ENCODE data around the gene ASB5. TPM values are rescaled to one million over a fixed set of nuclear protein-coding genes. Genes with fewer than 3 reads are reported as not detected.

The ASB5 gene
- total RNA-seq, 1 experiment from 2014 or later, result not detected

DNA sequence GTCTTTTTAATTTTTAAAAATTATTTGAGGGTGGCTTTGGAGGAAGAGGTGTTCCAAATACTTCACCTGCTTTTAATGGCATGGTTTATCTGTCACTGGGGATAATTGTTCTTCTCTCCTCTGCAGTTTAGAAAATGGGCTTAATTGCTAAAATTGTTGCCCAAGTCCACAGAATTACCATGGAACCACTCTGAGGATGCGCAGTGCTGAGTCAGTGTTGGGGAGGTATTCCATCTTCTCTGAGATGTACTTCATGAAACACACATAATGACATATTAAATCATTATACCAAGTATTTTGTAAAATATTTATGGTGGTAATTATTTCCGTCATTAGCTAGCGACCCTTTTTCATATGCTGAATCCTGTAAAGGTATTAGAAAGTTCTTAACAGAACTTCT, 8.0 kb downstream of the ASB5 start (continued):
- TF ChIP-seq POLR2A (IDR thresholded peaks at IDR 0.05; ENCODE audit: borderline replicate concordance, extremely low read depth, insufficient read depth, insufficient read length), result no peak
- no peak for TF ChIP-seq ELF1 (IDR thresholded peaks at IDR 0.05; ENCODE audit: borderline replicate concordance, low read depth)
- no peak for TF ChIP-seq EGR1 (IDR thresholded peaks at IDR 0.05; ENCODE audit: low read depth)
- TF ChIP-seq, protein P1, sequence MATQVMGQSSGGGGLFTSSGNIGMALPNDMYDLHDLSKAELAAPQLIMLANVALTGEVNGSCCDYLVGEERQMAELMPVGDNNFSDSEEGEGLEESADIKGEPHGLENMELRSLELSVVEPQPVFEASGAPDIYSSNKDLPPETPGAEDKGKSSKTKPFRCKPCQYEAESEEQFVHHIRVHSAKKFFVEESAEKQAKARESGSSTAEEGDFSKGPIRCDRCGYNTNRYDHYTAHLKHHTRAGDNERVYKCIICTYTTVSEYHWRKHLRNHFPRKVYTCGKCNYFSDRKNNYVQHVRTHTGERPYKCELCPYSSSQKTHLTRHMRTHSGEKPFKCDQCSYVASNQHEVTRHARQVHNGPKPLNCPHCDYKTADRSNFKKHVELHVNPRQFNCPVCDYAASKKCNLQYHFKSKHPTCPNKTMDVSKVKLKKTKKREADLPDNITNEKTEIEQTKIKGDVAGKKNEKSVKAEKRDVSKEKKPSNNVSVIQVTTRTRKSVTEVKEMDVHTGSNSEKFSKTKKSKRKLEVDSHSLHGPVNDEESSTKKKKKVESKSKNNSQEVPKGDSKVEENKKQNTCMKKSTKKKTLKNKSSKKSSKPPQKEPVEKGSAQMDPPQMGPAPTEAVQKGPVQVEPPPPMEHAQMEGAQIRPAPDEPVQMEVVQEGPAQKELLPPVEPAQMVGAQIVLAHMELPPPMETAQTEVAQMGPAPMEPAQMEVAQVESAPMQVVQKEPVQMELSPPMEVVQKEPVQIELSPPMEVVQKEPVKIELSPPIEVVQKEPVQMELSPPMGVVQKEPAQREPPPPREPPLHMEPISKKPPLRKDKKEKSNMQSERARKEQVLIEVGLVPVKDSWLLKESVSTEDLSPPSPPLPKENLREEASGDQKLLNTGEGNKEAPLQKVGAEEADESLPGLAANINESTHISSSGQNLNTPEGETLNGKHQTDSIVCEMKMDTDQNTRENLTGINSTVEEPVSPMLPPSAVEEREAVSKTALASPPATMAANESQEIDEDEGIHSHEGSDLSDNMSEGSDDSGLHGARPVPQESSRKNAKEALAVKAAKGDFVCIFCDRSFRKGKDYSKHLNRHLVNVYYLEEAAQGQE (IDR thresholded peaks at IDR 0.05; ENCODE audit: low read depth), result no peak

DNA sequence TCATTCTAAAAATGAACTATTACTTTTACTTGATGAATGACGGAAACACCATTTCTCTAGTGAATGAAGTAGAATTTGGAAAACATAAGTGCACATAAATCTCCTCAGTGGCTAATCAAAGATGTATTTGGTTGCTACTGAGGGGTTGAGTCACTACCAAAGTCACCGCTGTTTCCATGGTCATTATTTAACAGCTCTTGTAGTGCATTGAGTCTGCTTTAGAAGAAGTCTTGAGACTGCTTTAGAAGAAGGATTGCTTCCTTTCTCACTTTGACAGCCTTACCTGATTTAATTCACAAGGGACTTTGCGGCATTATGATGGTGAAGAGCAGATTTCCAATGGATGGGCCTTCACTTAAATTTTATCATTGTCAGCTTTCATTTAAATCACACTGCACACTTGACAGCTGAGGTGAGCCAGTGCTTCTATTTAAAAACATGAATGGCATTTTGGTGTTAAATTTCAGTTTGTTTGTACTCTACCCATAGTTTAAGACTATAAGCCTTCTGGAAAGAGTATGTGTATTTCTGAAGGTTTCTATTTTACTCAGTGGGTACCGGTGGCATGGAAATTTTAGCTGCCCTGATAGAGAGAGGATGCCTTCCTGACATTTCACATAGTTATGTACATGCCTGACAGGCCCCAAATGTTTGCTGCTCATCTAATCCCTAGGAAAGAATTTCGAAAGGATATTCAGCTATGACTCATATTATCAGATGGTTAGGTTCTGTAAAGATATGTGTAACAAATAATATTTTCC, 9.5 kb downstream of the ASB5 start:
- no TSS peak for BruUV-seq (replicated peaks)
- TF ChIP-seq CEBPB (IDR thresholded peaks at IDR 0.05; ENCODE audit: low read depth) (no peak), POLR2A (IDR thresholded peaks at IDR 0.05; ENCODE audit: borderline replicate concordance, extremely low read depth, insufficient read depth, insufficient read length) (no peak), TCF7L2 (IDR thresholded peaks at IDR 0.05; ENCODE audit: borderline replicate concordance, extremely low read depth, insufficient read depth, insufficient read length) (no peak), ELF1 (IDR thresholded peaks at IDR 0.05; ENCODE audit: borderline replicate concordance, low read depth) (no peak), SIN3A (IDR thresholded peaks at IDR 0.05; ENCODE audit: low read depth) (no peak), EZH2phosphoT487 (IDR thresholded peaks at IDR 0.05; ENCODE audit: borderline replicate concordance) (no peak), RAD21 (IDR thresholded peaks at IDR 0.05; ENCODE audit: low read depth) (no peak), EGR1 (IDR thresholded peaks at IDR 0.05; ENCODE audit: low read depth) (no peak), SP1 (IDR thresholded peaks at IDR 0.05; ENCODE audit: low read depth) (no peak), FOSL1 (IDR thresholded peaks at IDR 0.05; ENCODE audit: low read depth) (no peak), JUND (IDR thresholded peaks at IDR 0.05) (no peak)
- TF ChIP-seq, protein P2, sequence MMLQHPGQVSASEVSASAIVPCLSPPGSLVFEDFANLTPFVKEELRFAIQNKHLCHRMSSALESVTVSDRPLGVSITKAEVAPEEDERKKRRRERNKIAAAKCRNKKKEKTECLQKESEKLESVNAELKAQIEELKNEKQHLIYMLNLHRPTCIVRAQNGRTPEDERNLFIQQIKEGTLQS (IDR thresholded peaks at IDR 0.05), result no peak
- TF ChIP-seq, protein P3, sequence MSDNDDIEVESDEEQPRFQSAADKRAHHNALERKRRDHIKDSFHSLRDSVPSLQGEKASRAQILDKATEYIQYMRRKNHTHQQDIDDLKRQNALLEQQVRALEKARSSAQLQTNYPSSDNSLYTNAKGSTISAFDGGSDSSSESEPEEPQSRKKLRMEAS (IDR thresholded peaks at IDR 0.05), result no peak
- TF ChIP-seq, protein P4, sequence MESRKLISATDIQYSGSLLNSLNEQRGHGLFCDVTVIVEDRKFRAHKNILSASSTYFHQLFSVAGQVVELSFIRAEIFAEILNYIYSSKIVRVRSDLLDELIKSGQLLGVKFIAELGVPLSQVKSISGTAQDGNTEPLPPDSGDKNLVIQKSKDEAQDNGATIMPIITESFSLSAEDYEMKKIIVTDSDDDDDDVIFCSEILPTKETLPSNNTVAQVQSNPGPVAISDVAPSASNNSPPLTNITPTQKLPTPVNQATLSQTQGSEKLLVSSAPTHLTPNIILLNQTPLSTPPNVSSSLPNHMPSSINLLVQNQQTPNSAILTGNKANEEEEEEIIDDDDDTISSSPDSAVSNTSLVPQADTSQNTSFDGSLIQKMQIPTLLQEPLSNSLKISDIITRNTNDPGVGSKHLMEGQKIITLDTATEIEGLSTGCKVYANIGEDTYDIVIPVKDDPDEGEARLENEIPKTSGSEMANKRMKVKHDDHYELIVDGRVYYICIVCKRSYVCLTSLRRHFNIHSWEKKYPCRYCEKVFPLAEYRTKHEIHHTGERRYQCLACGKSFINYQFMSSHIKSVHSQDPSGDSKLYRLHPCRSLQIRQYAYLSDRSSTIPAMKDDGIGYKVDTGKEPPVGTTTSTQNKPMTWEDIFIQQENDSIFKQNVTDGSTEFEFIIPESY (IDR thresholded peaks at IDR 0.05; ENCODE audit: extremely low read depth, insufficient replicate concordance, low read length), result no peak

More for the DNA sequence above, 9.5 kb downstream of the ASB5 start:
- intact Hi-C loops (cut with micrococcal nuclease), result no loop called here
- no peaks in the 10 kb centered on the region for H3K9me2 ChIP-seq (ENCODE audit: insufficient read depth)
- no peaks in the 10 kb centered on the region for H3K79me2 ChIP-seq (ENCODE audit: insufficient read depth, low read length)
- no peaks in the 10 kb centered on the region for H4K20me1 ChIP-seq (ENCODE audit: insufficient read depth)
- H3K4me2 ChIP-seq (ENCODE audit: low read length), result no peak overlapping the region
- no peaks in the 10 kb centered on the region for H3K9me3 ChIP-seq (ENCODE audit: control insufficient read depth in 1 of 2, insufficient read depth in 1 of 2, low read depth in 1 of 2, low read length in 2 of 2)
- ATAC-seq, result no peak
- RAD21 ChIA-PET (ENCODE audit: low non-redundant PET in 1 of 2, low total read pairs in 2 of 2, uncharacterized antibody in 2 of 2, unreplicated experiment in 2 of 2), result no interaction called here
- H3K36me3 ChIP-seq (ENCODE audit: control insufficient read depth in 1 of 2, insufficient read depth in 2 of 2, low read length in 2 of 2), result no peaks in the 10 kb centered on the region
- no peaks in the 10 kb centered on the region for H3K4me1 ChIP-seq (ENCODE audit: control insufficient read depth in 1 of 2, insufficient read depth in 2 of 2, low read length in 2 of 2)
- no peak overlapping the region for H3K9ac ChIP-seq (ENCODE audit: low read length)
- CTCF ChIA-PET, result no interaction called here
- no peaks in the 10 kb centered on the region for H3K27me3 ChIP-seq (ENCODE audit: insufficient read depth, low read length)
- H3K4me3 ChIP-seq (replicated peaks in 1 of 2; ENCODE audit: low read depth in 1 of 2, low read length in 2 of 2), result no peak overlapping the region
- H3K27ac ChIP-seq (ENCODE audit: low read depth, low read length), result no peak overlapping the region
- no peak overlapping the region for H2AFZ ChIP-seq (ENCODE audit: low read depth, low read length, poor library complexity, severe bottlenecking)
- no peak for DNase-seq (ENCODE audit: low read depth, low spot score)
- POLR2A ChIA-PET, result no interaction called here
